Measurements from ENCODE around the gene RASD1. TPM values are rescaled to one million over a fixed set of nuclear protein-coding genes. Genes with fewer than 3 reads are reported as not detected.

The RASD1 gene
- total and polyA plus RNA-seq, 4 donors, result 0.89 to 46.7 (median 14.7) TPM

GRCh38 chr17:17514361-17514992, 18.3 kb upstream of the RASD1 start:
- 92% methylated on average over 16 of the region's 16 CpGs for WGBS
- H3K27ac ChIP-seq (ENCODE audit: low read depth in 1 of 2, low read length in 2 of 2), result no peak overlapping the region
- no peaks in the 10 kb centered on the region for H3K9me3 ChIP-seq (ENCODE audit: control insufficient read depth in 4 of 4, low read length in 3 of 4)
- no peak overlapping the region for H3K4me3 ChIP-seq (ENCODE audit: low read depth in 1 of 3, low read length in 3 of 3)
- H3K4me1 ChIP-seq (ENCODE audit: control insufficient read depth in 4 of 4, insufficient read depth in 4 of 4, low read length in 3 of 4), result no peaks in the 10 kb centered on the region
- no peak overlapping the region for H3K9ac ChIP-seq (ENCODE audit: low read depth in 1 of 2, low read length in 2 of 2)
- no peak for DNase-seq (ENCODE audit: low spot score)
- TF ChIP-seq HNF4A (conservative IDR thresholded peaks at IDR 0.05) (no peak), SP1 (IDR thresholded peaks at IDR 0.05) (no peak)
- no peaks in the 10 kb centered on the region for H3K27me3 ChIP-seq (ENCODE audit: control insufficient read depth in 4 of 4, insufficient read depth in 4 of 4, low read length in 3 of 4)
- peaks cover 0 to 23% (median 7%) of the 10 kb centered on the region in 4 donors for H3K36me3 ChIP-seq (ENCODE audit: control insufficient read depth in 4 of 4, insufficient read depth in 3 of 4, low read depth in 1 of 4, low read length in 3 of 4)

GRCh38 chr17:17513626-17514025, 17.4 kb upstream of the RASD1 start:
- DNase-seq (ENCODE audit: low spot score), result no peak
- H3K9me3 ChIP-seq (ENCODE audit: control insufficient read depth in 4 of 4, low read length in 3 of 4), result no peaks in the 10 kb centered on the region
- 97% methylated on average over 7 of the region's 7 CpGs for WGBS
- no peaks in the 10 kb centered on the region for H3K27me3 ChIP-seq (ENCODE audit: control insufficient read depth in 4 of 4, insufficient read depth in 4 of 4, low read length in 3 of 4)
- TF ChIP-seq FOXA2 (IDR thresholded peaks at IDR 0.05) (no peak), RAD21 (IDR thresholded peaks at IDR 0.05) (no peak), HNF4G (IDR thresholded peaks at IDR 0.05) (no peak), JUND (IDR thresholded peaks at IDR 0.05) (no peak), ATF3 (IDR thresholded peaks at IDR 0.05) (no peak), GABPA (IDR thresholded peaks at IDR 0.05 in 1 of 2, conservative IDR thresholded peaks at IDR 0.05 in 1 of 2) (no peak), NR2F2 (IDR thresholded peaks at IDR 0.05) (no peak), MAX (IDR thresholded peaks at IDR 0.05) (no peak), CTCF (IDR thresholded peaks at IDR 0.05; ENCODE audit: low read depth, low read length, missing input control) (no peak), ZBTB33 (IDR thresholded peaks at IDR 0.05) (no peak), TAF1 (conservative IDR thresholded peaks at IDR 0.05) (no peak), YY1 (IDR thresholded peaks at IDR 0.05) (no peak), SP1 (IDR thresholded peaks at IDR 0.05) (no peak), EGR1 (IDR thresholded peaks at IDR 0.05; ENCODE audit: low read depth in 2 of 2) (no peak), REST (IDR thresholded peaks at IDR 0.05) (no peak), RXRA (IDR thresholded peaks at IDR 0.05) (no peak)
- peaks cover 0 to 25% (median 10%) of the 10 kb centered on the region in 4 donors for H3K36me3 ChIP-seq (ENCODE audit: control insufficient read depth in 4 of 4, insufficient read depth in 3 of 4, low read depth in 1 of 4, low read length in 3 of 4)
- H3K9ac ChIP-seq (ENCODE audit: low read depth in 1 of 2, low read length in 2 of 2), result no peak overlapping the region
- no peak overlapping the region for H3K27ac ChIP-seq (ENCODE audit: low read depth in 1 of 2, low read length in 2 of 2)
- H3K4me3 ChIP-seq (ENCODE audit: low read depth in 1 of 3, low read length in 3 of 3), result no peak overlapping the region
- no peaks in the 10 kb centered on the region for H3K4me1 ChIP-seq (ENCODE audit: control insufficient read depth in 4 of 4, insufficient read depth in 4 of 4, low read length in 3 of 4)

Measured in liver (tissue), 9 donors.